NCI-H2171 (cell line): Measurements from ENCODE around the gene DPYSL4.

Source experiments
- DNase-seq: peaks from one replicate; lab custom pipeline; 2025; lab: John Stamatoyannopoulos, UW

Gene DPYSL4

GRCh38 chr10:132186488-132187429 lies at the start of gene DPYSL4:
TSS of gene DPYSL4 (plus strand) at chr10:132186948. CDS start at chr10:132187064, 116 bp downstream.
- DNase-seq: no peak

- no peak for DNase-seq
Observed at GRCh38 chr10:132137111-132138072, 49.4 kb upstream of the DPYSL4 start.

GRCh38 chr10:132138133-132138532 lies 48.6 kb upstream of the DPYSL4 start:
- no peak for DNase-seq

GRCh38 chr10:132138596-132138995 lies 48.2 kb upstream of the DPYSL4 start:
- DNase-seq: no peak

GRCh38 chr10:132139526-132139925 lies 47.2 kb upstream of the DPYSL4 start:
- no peak for DNase-seq

- DNase-seq: no peak
Observed at GRCh38 chr10:132140167-132140925, 46.4 kb upstream of the DPYSL4 start.

- no peak for DNase-seq
Observed at GRCh38 chr10:132141076-132141475, 45.7 kb upstream of the DPYSL4 start.

GRCh38 chr10:132141526-132142395 lies 45.0 kb upstream of the DPYSL4 start:
- DNase-seq: no peak

- DNase-seq: no peak
Observed at GRCh38 chr10:132142396-132143161, 44.2 kb upstream of the DPYSL4 start.

- no peak for DNase-seq
Observed at GRCh38 chr10:132143162-132143561, 43.6 kb upstream of the DPYSL4 start.

- no peak for DNase-seq
Observed at GRCh38 chr10:132144086-132144485, 42.7 kb upstream of the DPYSL4 start.

- no peak for DNase-seq
Observed at GRCh38 chr10:132145002-132145401, 41.7 kb upstream of the DPYSL4 start.

- no peak for DNase-seq
Observed at GRCh38 chr10:132145521-132146185, 41.1 kb upstream of the DPYSL4 start.

- no peak for DNase-seq
Observed at GRCh38 chr10:132146271-132146671, 40.5 kb upstream of the DPYSL4 start.

- no peak for DNase-seq
Observed at GRCh38 chr10:132146941-132147915, 39.5 kb upstream of the DPYSL4 start.

- no peak for DNase-seq
Observed at GRCh38 chr10:132148261-132149251, 38.2 kb upstream of the DPYSL4 start.

GRCh38 chr10:132149271-132149670 lies 37.5 kb upstream of the DPYSL4 start:
- no peak for DNase-seq
